Spinal cord (tissue), 10 donors: ENCODE measurements around the gene CMIP. TPM values are rescaled to one million over a fixed set of nuclear protein-coding genes. Genes with fewer than 3 reads are reported as not detected.
A peak's percentile ranks its signal among the peaks of the same experiment; 100 is the strongest.

Experiments
- DNase-seq, 6 donors: peaks; one replicate each; pipeline versions ENCODE4 v3.0.0 to v3.0.0-alpha.2; 2013 to 2015; ENCODE audit warnings: low spot score in 6 of 6, low read depth in 4 of 6
- H3K27ac ChIP-seq: one replicate; pipeline ENCODE4 v1.5.1; 2013; ENCODE audit warnings: low read depth, low read length, control low read depth
- H3K27me3 ChIP-seq: one replicate; pipeline ENCODE4 v1.6.1; 2013; ENCODE audit warnings: low read length; ENCODE audit not compliant: control insufficient read depth, insufficient read depth
- H3K36me3 ChIP-seq: one replicate; pipeline ENCODE4 v1.6.1; 2013; ENCODE audit warnings: low read length; ENCODE audit not compliant: control insufficient read depth, insufficient read depth
- H3K4me1 ChIP-seq: one replicate; pipeline ENCODE4 v1.6.1; 2013; ENCODE audit warnings: low read length; ENCODE audit not compliant: control insufficient read depth, insufficient read depth
- H3K4me3 ChIP-seq: one replicate; pipeline ENCODE4 v1.5.1; 2013; ENCODE audit warnings: low read depth, low read length, control low read depth
- H3K9me3 ChIP-seq: one replicate; pipeline ENCODE4 v1.6.1; 2013; ENCODE audit warnings: low read length; ENCODE audit not compliant: control insufficient read depth, insufficient read depth
- WGBS: methylation state at CpG from one replicate; pipeline ENCODE4 v1.1.5; 2013; ENCODE audit warnings: missing lambda C conversion rate; ENCODE audit not compliant: insufficient coverage; 5-methylcytosine and 5-hydroxymethylcytosine counted together
- polyA plus RNA-seq, 2 donors: library from polyadenylated mRNA; unstranded; fragments of 120-200 nt; gene quantifications; one replicate each; pipeline ENCODE4 v1.2.1, GENCODE V29; 2013; ENCODE audit not compliant: insufficient read length in 2 of 2
- total RNA-seq, 2 donors: library from RNA; depleted of rRNA in 1 of 2; stranded (reverse); fragments of 120-200 nt in 1 of 2; fragments of >200 nt in 1 of 2; gene quantifications; one replicate each; pipeline versions ENCODE4 v1.2.3 to v1.2.4, GENCODE V29; 2013 to 2014
- donor health status: healthy.

Gene CMIP
- total and polyA plus RNA-seq, 4 donors, result 20.6 to 151 (median 100) TPM

GRCh38 chr16:81483064-81483969, 38.7 kb downstream of the CMIP start:
- 93% methylated on average over 4 of the region's 10 CpGs for WGBS

GRCh38 chr16:81483970-81484595, 39.5 kb downstream of the CMIP start:
- H3K4me1 ChIP-seq, result peaks cover 64% of the 10 kb centered on the region
- WGBS, result 82% methylated on average over 12 of the region's 22 CpGs

More at GRCh38 chr16:81483064-81483969, 38.7 kb downstream of the CMIP start:
- Histone ChIP-seq H3K27ac (no peak overlapping the region), H3K9me3 (no peaks in the 10 kb centered on the region), H3K4me1 (peaks cover 63% of the 10 kb centered on the region), H3K27me3 (no peaks in the 10 kb centered on the region), H3K4me3 (no peak overlapping the region), H3K36me3 (peaks cover 41% of the 10 kb centered on the region)
- no peak for DNase-seq

GRCh38 chr16:81484908-81485624, 40.5 kb downstream of the CMIP start:
- Histone ChIP-seq H3K4me3 (no peak overlapping the region), H3K36me3 (peaks cover 36% of the 10 kb centered on the region), H3K27ac (no peak overlapping the region), H3K9me3 (no peaks in the 10 kb centered on the region), H3K27me3 (no peaks in the 10 kb centered on the region), H3K4me1 (peaks cover 73% of the 10 kb centered on the region)
- whole genome bisulfite sequencing, result 67% methylated on average over 2 of the region's 11 CpGs
- no peak for DNase-seq

More at GRCh38 chr16:81483970-81484595, 39.5 kb downstream of the CMIP start:
- no peak for DNase-seq
- Histone ChIP-seq H3K9me3 (no peaks in the 10 kb centered on the region), H3K4me3 (no peak overlapping the region), H3K36me3 (peaks cover 37% of the 10 kb centered on the region), H3K27me3 (no peaks in the 10 kb centered on the region), H3K27ac (no peak overlapping the region)

- H3K9me3 ChIP-seq, result no peaks in the 10 kb centered on the region
- H3K36me3 ChIP-seq, result peaks cover 31% of the 10 kb centered on the region
- WGBS, result 93% methylated on average over 17 of the region's 21 CpGs
- DNase-seq, result no peak
- no peak overlapping the region for H3K4me3 ChIP-seq
- H3K4me1 ChIP-seq, result peaks cover 80% of the 10 kb centered on the region
- peak overlapping the region; percentile 27 for H3K27ac ChIP-seq
- H3K27me3 ChIP-seq, result no peaks in the 10 kb centered on the region
Measured at GRCh38 chr16:81485824-81486539, 41.4 kb downstream of the CMIP start.

GRCh38 chr16:81486540-81487061, 42.0 kb downstream of the CMIP start:
- Histone ChIP-seq H3K36me3 (peaks cover 31% of the 10 kb centered on the region), H3K4me1 (peaks cover 80% of the 10 kb centered on the region), H3K9me3 (no peaks in the 10 kb centered on the region), H3K27me3 (no peaks in the 10 kb centered on the region), H3K4me3 (no peak overlapping the region), H3K27ac (no peak overlapping the region)
- 78% methylated on average over 15 of the region's 22 CpGs for WGBS
- peak in 1 of 6 donors; percentile 78 for DNase-seq

- Histone ChIP-seq H3K27ac (no peak overlapping the region), H3K36me3 (peaks cover 29% of the 10 kb centered on the region), H3K9me3 (no peaks in the 10 kb centered on the region), H3K4me3 (no peak overlapping the region), H3K27me3 (no peaks in the 10 kb centered on the region), H3K4me1 (peaks cover 84% of the 10 kb centered on the region)
- WGBS, result 76% methylated on average over 13 of the region's 14 CpGs
- DNase-seq, result no peak
Measured at GRCh38 chr16:81487301-81487720, 42.7 kb downstream of the CMIP start.

GRCh38 chr16:81488687-81489411, 44.2 kb downstream of the CMIP start:
- Histone ChIP-seq H3K27ac (no peak overlapping the region), H3K4me3 (no peak overlapping the region), H3K36me3 (peaks cover 22% of the 10 kb centered on the region), H3K27me3 (no peaks in the 10 kb centered on the region), H3K4me1 (peaks cover 86% of the 10 kb centered on the region), H3K9me3 (no peaks in the 10 kb centered on the region)
- no peak for DNase-seq
- 67% methylated on average over 6 of the region's 7 CpGs for WGBS

- Histone ChIP-seq H3K4me3 (no peak overlapping the region), H3K36me3 (peaks cover 23% of the 10 kb centered on the region), H3K27ac (no peak overlapping the region), H3K4me1 (peaks cover 85% of the 10 kb centered on the region), H3K9me3 (no peaks in the 10 kb centered on the region), H3K27me3 (no peaks in the 10 kb centered on the region)
- no peak for DNase-seq
- WGBS, result 64% methylated on average over 9 of the region's 12 CpGs
Measured at GRCh38 chr16:81489547-81490267, 45.1 kb downstream of the CMIP start.
